HG03039 (cell line): ENCODE results near the gene CDC42BPA.
"Not testable (repeated sequence)": the region's sequence is repeated elsewhere in the genome, so short reads cannot be mapped to it uniquely, and the experiment has no call there.

Experiments
- ATAC-seq: cut with Tn5 transposase; IDR thresholded peaks from one replicate; pipeline ENCODE4 v1.9.1; 2021; ENCODE audit warnings: mild to moderate bottlenecking, moderate library complexity; ENCODE audit not compliant: unreplicated experiment

CDC42BPA gene, protein sequence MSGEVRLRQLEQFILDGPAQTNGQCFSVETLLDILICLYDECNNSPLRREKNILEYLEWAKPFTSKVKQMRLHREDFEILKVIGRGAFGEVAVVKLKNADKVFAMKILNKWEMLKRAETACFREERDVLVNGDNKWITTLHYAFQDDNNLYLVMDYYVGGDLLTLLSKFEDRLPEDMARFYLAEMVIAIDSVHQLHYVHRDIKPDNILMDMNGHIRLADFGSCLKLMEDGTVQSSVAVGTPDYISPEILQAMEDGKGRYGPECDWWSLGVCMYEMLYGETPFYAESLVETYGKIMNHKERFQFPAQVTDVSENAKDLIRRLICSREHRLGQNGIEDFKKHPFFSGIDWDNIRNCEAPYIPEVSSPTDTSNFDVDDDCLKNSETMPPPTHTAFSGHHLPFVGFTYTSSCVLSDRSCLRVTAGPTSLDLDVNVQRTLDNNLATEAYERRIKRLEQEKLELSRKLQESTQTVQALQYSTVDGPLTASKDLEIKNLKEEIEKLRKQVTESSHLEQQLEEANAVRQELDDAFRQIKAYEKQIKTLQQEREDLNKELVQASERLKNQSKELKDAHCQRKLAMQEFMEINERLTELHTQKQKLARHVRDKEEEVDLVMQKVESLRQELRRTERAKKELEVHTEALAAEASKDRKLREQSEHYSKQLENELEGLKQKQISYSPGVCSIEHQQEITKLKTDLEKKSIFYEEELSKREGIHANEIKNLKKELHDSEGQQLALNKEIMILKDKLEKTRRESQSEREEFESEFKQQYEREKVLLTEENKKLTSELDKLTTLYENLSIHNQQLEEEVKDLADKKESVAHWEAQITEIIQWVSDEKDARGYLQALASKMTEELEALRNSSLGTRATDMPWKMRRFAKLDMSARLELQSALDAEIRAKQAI (N-terminal part only)

DNA sequence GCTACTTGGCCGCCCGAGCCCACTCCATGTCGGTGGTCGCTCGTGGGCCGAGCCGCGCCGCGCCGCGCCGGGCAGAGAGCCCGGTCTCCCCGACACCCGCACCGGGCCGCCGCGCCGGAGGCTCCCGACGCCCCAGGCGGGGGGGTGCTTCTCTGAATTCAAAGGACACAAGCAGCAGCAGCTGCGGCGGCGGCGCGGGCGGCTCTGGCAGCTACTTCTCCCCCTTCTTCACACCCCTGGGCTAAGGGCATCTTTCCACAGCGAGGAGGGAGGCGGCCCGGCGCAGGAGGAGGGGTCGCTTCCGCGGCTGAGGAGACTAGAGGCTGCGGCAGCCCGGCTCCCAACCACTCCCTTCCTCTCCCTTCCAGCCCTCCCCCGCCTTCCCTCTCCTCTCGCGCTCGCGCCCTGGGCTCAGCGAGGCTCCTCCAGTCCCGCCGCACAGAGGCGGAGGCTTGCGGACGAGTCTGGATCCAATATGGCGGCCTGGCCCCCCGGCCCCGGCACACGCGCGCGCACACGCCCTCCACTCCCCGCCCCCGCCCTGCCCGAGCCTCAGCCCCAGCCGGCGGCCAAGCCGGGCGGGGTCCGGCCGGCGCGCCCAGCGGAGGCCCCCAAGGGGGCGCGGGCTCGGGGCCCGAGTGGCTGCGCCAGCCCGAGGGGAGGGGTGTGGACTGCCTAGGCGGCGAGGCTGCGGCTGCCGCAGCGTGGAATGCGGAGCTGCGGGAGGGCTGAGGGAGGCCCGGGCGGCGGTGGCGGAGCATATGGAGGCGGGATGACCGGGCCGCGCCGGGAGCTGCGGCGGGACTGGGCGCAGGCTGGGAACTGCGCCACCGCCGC, at the start of gene CDC42BPA:
TSS of gene CDC42BPA (minus strand) at position 477 of the 837 bp plus-strand sequence. CDS start 1,310 bp downstream, outside the sequence.
- no peak for ATAC-seq

DNA sequence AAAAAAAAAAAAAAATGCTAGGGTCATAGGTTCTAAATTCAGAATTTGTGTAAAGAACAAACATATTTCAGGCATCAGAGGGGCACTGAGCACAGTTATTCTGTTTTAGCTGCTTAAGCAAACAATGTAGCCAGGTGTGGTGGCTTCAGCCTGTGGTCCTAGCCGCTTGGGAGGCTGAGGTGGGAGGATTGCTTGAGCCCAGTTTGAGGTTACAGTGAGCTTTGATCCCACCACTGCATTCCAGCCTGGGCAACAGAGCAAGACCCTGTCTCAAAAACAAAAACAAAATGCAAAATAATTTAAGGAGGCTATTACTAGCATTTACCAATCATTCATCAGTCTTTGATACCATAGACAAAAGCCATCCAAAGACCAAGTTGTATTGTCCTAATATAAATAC, 49.7 kb upstream of the CDC42BPA start:
- no peak for ATAC-seq

DNA sequence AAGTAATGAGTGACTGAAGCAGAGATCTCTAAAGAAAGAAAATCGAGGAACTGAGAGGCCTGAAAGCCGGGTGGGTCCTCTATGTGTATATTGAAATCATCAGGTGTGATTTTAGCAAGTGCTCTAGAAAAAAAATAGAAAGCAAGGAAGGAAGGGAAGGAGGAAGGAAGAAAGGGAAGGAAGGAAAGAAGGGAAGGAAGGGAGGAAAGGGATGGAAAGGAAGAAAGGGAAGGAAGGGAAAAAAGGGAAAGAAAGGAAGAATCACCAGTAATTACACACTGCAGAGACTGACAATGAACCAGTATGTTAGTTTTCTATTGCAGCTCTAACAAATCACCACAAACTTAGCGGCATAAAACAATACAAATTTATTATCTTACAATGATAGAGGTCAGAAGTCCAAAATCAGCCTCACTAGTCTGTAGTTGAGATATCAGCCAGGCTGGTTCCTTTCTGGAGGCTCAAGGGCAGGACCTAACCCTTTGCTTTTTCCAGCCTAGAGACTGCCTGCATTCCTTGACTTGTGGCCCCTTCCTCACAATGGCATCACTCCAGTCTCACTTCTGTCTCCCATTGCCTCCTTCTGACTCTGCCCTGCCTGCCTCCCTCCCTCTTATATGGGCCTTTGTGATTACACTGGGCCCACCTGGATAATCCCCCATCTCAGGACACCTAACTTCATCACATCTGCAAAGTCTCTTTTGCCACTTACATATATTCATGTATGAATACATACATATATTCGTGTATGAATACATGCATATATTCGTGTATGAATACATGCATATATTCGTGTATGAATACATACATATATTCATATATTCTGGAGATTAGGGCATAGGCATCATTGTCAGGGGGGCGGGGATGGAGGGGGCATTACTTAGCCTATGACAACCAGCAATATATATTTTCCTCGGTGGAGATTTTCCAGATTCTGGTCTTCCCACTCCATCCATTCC, 47.5 kb upstream of the CDC42BPA start:
- ATAC-seq: no peak

DNA sequence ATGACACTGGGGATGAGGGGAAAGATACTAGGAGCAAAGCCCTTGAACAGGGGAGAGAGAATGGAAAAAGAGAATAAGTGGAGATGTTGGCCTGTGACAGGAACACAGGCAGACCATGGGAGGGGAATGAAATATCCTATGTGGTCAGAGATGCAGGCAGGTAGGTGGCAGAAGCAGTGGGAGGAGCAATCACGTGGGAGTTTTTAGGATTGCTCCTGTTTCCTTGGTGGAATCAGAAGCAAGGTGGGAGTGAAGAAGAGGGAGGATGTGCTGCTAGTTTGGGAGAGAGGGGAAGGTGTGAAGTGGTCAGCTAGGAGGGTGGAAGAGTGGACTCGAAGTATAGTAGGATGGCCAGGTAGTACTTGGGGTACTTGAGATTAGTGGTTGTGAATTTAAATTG, 46.4 kb upstream of the CDC42BPA start:
- no peak for ATAC-seq

DNA sequence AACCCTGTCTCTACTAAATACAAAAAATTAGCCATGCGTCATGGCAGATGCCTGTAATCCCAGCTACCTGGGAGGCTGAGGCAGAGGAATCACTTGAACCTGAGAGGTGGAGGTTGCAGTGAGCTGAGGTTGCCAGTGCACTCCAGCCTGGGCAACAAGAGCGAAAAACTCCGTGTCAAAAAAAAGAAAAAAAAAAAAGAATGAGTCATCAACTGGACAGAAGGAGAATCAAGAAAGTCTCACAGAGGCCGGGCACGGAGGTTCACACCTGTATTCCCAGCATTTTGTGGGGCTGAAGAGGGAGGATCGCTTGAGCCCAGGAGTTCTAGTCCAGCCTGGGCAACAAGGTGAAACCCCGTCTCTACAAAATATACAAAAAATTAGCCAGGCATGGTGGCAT, 45.5 kb upstream of the CDC42BPA start:
- ATAC-seq: no peak

DNA sequence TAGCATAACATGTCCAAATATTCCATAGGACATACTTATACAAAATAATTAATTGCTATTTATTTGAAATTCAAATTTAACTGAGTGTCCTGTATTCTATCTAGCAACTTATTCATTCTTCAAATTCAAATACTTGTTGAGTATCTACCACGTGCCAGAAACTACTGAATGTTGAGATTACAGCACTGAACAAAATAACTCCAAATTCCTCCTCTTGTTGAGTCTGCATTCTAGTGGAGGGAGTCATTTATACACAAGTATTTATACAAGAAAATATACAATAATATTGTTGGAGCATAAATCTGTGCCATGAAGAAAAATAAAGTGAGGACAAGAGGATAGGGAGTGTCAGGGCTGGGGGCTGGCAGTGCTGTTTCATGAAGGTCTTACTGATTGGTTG, 43.7 kb upstream of the CDC42BPA start:
- no peak for ATAC-seq

DNA sequence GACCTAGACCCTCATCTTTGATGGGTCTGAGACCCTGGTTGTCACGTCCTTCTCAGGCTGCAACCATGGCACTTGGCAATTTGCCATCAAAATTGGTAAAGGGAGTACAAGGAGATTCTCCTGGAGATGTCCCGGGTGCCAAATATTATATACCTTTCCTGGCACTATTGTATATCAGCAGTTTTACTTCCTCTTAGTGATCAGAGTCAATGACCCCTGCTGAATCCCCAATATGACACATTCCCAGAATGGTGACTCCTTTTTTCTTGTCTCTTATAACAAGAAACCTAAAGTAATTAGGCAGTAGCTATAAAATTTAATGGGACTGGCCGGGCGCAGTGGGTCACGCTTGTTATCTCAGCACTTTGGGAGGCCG, 39.6 kb upstream of the CDC42BPA start:
- no peak for ATAC-seq

DNA sequence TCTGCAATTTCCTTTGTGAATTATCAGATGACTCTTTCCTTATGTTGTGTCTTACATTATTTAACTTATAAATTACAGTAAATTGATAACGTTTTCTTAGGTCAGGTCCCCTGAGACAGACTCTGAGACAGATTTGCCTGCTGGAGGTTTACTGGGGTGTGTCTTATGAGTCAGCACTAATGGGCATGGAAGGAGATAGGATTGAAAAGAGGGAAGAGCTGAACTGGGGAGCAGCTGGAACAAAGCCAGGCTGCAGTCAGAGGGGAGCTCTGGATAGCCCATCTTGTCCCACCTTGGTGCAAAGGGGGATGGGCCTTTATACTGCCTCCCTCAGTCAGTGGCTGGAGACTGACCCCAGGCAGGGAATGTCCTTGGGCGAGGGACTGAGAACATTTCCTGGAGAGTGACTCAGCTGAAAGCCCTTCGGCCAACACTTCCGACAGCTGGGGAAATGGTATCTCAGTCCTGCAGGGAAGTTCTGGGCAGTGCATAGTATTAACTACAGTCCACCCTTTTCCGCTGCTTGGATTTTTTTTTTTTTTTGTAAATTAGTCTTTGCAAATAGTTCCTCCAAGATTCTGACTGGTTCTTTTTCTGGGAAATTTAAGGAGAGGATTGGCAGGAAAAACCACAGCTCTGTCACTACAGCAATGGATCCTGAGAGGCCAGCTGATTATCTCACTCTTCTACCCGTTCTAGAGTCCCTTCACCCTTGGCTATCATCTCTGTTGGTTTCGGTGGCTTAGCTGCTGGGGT, 39.1 kb upstream of the CDC42BPA start:
- no peak for ATAC-seq

DNA sequence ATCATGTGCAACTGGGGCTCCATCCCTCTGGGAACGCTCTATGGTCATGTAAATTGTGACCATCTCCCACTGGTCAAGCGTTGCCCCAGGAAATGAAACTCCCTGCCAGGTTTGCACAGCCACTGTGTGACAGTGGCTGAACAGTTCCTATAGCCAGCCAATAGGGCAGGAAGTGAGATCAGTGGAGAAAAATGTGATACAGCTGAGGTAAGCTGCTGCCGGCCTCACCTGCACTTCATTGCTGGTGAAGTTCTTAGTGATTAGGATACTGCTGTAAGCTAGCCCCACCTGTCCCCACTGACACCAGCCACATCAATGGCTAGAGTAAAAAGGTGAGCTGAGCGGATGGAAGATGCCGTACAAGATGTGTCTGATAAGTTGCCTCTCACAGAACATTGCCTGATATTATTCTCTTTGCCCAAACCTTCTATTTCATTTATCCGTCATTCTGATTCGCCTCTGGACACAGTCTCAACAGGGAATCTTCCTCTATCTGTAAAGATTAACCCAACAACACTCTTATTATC, 38.4 kb upstream of the CDC42BPA start:
- no peak for ATAC-seq

DNA sequence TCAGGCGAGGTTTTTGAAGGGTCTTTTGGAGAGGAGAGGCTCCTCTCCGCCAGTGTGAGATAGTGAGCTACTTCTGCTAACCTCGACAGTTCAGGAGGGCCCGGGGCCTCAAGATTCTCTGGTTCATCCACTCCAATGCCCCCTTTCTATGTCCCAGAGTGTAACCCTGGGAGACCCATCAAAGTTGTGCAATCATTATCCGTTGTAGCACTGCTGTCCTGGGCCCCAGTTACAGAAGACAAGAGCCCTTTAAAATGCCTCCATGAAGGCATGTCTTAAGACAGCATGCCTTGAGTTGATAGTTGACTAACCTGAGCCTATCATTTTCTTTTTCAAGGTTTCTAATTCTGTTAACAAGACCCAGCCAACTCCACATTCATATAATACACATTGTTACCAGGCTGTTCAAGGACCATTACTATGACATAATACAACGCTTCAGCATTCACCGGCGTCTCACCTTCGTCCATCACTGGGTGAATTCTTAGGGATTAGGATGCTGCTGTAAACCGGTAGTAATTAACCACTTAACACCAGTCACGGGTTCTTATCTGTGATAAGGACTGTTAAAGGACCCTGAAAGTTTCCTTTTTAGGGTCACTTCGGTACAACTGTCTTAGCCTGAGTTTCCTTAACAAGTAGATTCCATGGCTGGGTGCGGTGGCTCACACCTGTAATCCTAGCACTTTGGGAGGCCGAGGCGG, 37.4 kb upstream of the CDC42BPA start:
- ATAC-seq: no peak

DNA sequence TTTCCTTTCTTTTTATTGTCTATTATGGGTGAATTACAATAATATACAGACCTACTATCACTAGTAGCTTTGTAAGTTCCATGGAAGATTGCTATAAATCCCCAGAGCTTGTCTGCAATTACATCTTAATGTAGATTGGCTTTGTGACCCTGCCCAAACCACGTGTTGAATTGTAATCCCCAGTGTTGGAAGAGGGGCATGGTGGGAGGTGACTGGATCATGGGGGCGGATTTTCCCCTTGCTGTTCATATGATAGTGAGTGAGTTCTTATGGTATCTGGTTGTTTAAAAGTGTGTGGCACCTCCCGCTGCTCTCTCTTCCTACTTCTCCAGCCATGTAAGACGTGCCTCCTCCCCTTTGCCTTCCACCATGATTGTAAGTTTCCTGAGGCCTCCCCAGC, 34.9 kb upstream of the CDC42BPA start:
- ATAC-seq: no peak

DNA sequence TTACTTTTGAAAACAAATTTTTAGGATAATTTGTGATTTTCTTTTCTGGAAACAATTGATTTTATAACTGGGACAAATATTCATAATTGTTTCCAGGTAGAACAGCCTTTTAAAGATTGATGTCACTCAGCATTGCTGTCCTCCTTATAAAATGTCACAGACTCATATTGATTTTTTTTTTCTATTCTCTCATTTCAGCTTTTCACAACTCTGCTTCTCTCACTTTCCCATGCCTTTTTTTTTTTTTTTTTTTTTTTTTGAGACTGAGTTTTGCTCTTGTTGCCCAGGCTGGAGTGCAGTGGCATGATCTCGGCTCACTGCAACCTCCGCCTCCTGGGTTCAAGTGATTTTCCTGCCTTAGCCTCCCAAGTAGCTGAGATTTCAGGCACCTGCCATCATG, 33.9 kb upstream of the CDC42BPA start:
- not testable (repeated sequence) for ATAC-seq

DNA sequence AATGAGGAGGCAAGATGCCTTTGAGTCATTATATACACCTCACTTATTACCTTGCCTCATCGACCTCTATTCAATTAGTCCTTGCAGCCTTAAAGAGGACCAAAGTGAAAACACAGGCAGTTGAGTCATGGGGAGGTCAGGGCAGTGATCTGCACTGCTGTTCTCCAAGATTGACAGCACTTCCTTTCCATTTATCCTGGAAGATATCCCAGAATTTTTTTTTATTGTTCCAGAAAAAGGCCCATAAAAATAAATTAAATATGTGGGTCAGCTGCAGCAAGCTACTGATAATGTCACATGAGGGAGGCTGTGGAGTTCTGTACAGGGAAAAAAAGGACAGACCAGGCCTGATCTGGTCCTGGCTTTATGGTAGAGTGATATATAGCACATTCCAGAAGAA, 33.2 kb upstream of the CDC42BPA start:
- ATAC-seq: no peak

DNA sequence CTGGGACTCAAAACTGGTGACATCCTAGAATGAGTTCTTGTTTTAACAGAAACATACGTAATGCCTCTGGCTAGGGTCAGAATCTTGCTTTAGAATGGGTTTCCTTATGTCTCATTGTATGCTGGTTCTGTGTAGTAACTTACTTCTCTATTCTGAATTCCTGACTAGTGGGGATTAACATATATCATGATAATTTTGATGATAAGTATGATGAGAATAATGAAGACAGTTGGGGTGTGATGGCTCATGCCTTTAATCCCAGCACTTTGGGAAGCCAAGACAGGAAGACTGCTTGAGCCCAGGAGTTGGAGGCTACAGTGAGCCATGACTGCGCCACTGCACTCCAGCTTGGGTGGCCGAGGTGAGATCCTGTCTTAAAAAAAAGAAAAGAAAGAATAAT, 31.7 kb upstream of the CDC42BPA start:
- no peak for ATAC-seq

DNA sequence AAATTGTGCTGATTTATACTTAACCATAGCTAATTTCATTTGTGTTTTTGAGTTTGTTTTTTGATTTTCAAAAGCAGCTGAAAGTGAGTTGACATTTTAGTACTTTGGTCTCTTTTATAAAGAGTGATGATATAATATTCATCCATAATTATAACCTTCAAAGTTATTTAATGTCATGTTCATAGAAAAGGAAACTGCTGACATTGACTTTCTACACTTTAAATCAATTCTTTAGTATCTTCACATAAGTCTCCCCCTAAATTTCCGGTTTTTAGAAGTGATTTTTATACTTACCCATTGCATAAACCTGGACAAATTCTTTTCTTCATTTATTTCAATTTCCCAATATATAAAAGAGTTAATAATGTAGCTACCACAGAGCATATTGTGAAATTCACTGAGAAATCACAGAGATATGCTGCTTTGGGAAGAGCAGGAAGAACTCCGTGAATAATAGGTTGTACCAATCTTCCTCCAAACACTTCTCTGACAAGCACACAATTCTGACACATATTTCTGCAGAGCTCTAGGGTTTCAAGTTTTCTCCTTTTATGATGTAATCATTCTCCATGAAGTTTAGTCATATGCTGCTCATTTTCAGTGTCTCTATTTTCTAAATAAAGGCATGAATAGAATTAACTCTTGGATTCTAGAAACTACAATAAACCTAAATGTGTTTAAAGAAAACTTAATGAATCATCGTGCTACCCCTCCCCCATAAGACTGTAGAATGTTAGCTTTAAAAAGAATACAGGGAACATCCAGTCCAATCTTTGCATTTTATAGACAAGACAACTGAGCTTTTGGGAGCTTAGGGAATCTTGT, 25.6 kb upstream of the CDC42BPA start:
- ATAC-seq: no peak

DNA sequence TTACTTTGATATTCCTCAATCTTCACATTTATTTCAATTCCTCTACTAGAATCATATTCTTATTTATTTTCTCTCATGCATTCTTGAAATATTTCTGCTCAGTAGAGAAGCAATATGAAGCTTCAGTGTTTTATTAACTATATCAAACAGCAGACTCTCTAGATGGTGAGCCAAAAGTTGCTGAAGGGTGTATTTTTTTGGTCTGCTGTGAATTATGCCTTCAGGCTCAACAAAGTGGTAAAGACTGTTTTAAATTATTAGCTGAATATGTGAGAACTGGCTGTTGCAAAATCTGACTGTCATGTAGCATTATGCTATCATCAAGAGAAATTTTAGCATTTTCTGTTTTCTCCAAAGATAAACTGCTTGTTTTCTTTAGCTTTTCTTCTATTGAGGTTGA, 24.9 kb upstream of the CDC42BPA start:
- no peak for ATAC-seq

DNA sequence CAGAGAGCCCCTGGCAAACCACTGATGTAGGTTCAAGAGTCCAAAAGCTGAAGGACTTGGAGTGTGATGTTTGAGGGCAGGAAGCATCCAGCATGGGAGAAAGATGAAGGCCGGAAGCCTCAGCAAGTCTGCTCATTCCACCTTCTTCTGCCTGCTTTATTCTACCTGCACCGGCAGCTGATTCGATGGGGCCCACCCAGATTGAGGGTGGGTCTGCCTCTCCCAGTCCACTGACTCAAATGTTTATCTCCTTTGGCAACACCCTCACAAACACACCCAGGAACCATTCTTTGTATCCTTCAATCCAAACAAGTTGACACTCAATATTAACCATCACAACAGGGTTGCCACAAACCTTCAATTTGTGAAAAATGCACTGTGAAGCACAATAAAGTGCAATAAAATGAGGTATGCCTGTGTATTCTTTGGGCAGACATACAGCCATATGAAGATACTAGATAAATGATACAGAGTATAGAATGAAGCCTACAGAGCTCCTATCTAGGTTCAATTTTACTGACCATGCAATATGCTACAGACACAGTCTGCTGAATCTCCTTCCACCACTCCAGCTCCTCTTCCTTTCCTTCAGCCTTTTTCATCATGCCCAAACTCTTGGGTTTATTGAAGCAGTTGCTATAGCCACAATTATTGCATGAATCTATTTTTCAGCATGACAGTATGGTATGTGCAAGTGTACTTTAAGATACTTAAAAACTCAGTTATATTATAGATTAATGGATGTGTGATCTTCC, 24.0 kb upstream of the CDC42BPA start:
- no peak for ATAC-seq
